Measurements from ENCODE around the gene TLN1.

The TLN1 gene

GRCh38 chr9:35743452-35743851, 11.5 kb upstream of the TLN1 start:
- ChIA-PET POLR2A (interaction anchor here (1.5 to 1.7 kb wide), 2 partner anchors 11 to 13 kb away, joined by 3 to 8 read pairs; partner anchors contain the start of genes CREB3 and TLN1), CTCF (interaction anchor here (0.6 to 5.6 kb wide), 5 partner anchors 8 to 165 kb away, joined by 3 to 51 read pairs (median 12); partner anchors contain the start of genes CREB3 and TLN1)
- no peak for TF ChIP-seq ZNF26 (tag by site-specific recombination; IDR thresholded peaks at IDR 0.05)
- TF ChIP-seq YY1 (tag by site-specific recombination; IDR thresholded peaks at IDR 0.05) = no peak
- TF ChIP-seq ZBTB17 (tag by site-specific recombination; IDR thresholded peaks at IDR 0.05) = no peak
- no peak for TF ChIP-seq ZNF660 (tag by site-specific recombination; IDR thresholded peaks at IDR 0.05)
- TF ChIP-seq SCRT2 (tag by site-specific recombination; IDR thresholded peaks at IDR 0.05) = no peak
- TF ChIP-seq ZNF423 (tag by site-specific recombination; IDR thresholded peaks at IDR 0.05) = no peak
- no peak for TF ChIP-seq ZNF473 (tag by site-specific recombination; IDR thresholded peaks at IDR 0.05)
- no peak for TF ChIP-seq ZNF37A (tag by site-specific recombination; IDR thresholded peaks at IDR 0.05)
- no peak for TF ChIP-seq ZNF791 (tag by site-specific recombination; IDR thresholded peaks at IDR 0.05)
- TF ChIP-seq ZNF174 (tag by site-specific recombination; IDR thresholded peaks at IDR 0.05) = no peak
- TF ChIP-seq ZFP69B (tag by site-specific recombination; IDR thresholded peaks at IDR 0.05) = no peak
- TF ChIP-seq ZNF670 (tag by site-specific recombination; IDR thresholded peaks at IDR 0.05; ENCODE audit: low read depth) = no peak
- TF ChIP-seq ZBTB26 (tag by site-specific recombination; optimal IDR thresholded peaks at IDR 0.05) = no peak
- no peak for TF ChIP-seq ZNF664 (tag by site-specific recombination; IDR thresholded peaks at IDR 0.05)
- TF ChIP-seq ZNF692 (tag by site-specific recombination; IDR thresholded peaks at IDR 0.05) = no peak
- TF ChIP-seq ZIC2 (tag by site-specific recombination; IDR thresholded peaks at IDR 0.05) = no peak
- TF ChIP-seq ZNF132 (tag by site-specific recombination; IDR thresholded peaks at IDR 0.05; ENCODE audit: borderline replicate concordance) = no peak
- TF ChIP-seq ZNF658 (tag by site-specific recombination; IDR thresholded peaks at IDR 0.05) = no peak
- no peak for TF ChIP-seq ZNF391 (tag by site-specific recombination; IDR thresholded peaks at IDR 0.05; ENCODE audit: borderline replicate concordance, low read depth)
- no peak for TF ChIP-seq ZNF248 (tag by site-specific recombination; IDR thresholded peaks at IDR 0.05)
- Histone ChIP-seq H3K36me3 (ENCODE audit: control insufficient read depth in 2 of 2, insufficient read depth in 1 of 2, low read length in 2 of 2) (peaks cover 16 to 81% of the 10 kb centered on the region in 2 experiments; a peak in 2 of 3 replicates), H3K4me3 (ENCODE audit: low read depth, low read length) (no peak overlapping the region), H3K9me3 (ENCODE audit: control insufficient read depth, insufficient read depth, low read depth, low read length) (no peaks in the 10 kb centered on the region), H3K27ac (ENCODE audit: extremely low read depth, low read depth, low read length) (no peak overlapping the region), H3K4me1 (ENCODE audit: control insufficient read depth, insufficient read depth, low read length) (no peaks in the 10 kb centered on the region; the same call in 1 of the 2 replicates)

GRCh38 chr9:35741740-35742139, 9.7 kb upstream of the TLN1 start:
- Histone ChIP-seq H3K36me3 (ENCODE audit: control insufficient read depth in 2 of 2, insufficient read depth in 1 of 2, low read length in 2 of 2) (peaks cover 16 to 92% of the 10 kb centered on the region in 2 experiments; a peak in 2 of 3 replicates), H3K4me1 (ENCODE audit: control insufficient read depth, insufficient read depth, low read length) (no peaks in the 10 kb centered on the region), H3K4me3 (ENCODE audit: low read depth, low read length) (no peak overlapping the region), H3K9me3 (ENCODE audit: control insufficient read depth, insufficient read depth, low read depth, low read length) (no peaks in the 10 kb centered on the region), H3K27ac (ENCODE audit: extremely low read depth, low read depth, low read length) (no peak overlapping the region)
- ChIA-PET CTCF (interaction anchor here (1.4 to 1.6 kb wide), 2 partner anchors 9 to 13 kb away, joined by 4 to 7 read pairs; partner anchors contain the start of genes CREB3 and TLN1), POLR2A (interaction anchor here (1.1 kb wide), 1 partner anchor 84 kb away, joined by 3 read pairs; the partner anchor contains the start of genes CCDC107 and RMRP)
- no peak for TF ChIP-seq ZNF544 (tag by site-specific recombination; IDR thresholded peaks at IDR 0.05)
- TF ChIP-seq ZNF600 (tag by site-specific recombination; IDR thresholded peaks at IDR 0.05) = no peak
- no peak for TF ChIP-seq ZNF488 (tag by site-specific recombination; IDR thresholded peaks at IDR 0.05)
- TF ChIP-seq ZBTB17 (tag by site-specific recombination; IDR thresholded peaks at IDR 0.05) = no peak
- TF ChIP-seq ZNF580 (tag by site-specific recombination; IDR thresholded peaks at IDR 0.05) = no peak
- no peak for TF ChIP-seq ZBTB49 (tag by site-specific recombination; IDR thresholded peaks at IDR 0.05; ENCODE audit: low read depth)
- TF ChIP-seq ZNF19 (tag by site-specific recombination; IDR thresholded peaks at IDR 0.05; ENCODE audit: low read depth) = no peak
- TF ChIP-seq ZNF513 (tag by site-specific recombination; IDR thresholded peaks at IDR 0.05) = no peak
- TF ChIP-seq ZNF658 (tag by site-specific recombination; IDR thresholded peaks at IDR 0.05) = no peak
